ENCODE measurements around the gene C7orf33.
"Not testable (repeated sequence)": the region's sequence is repeated elsewhere in the genome, so short reads cannot be mapped to it uniquely, and the experiment has no call there.

DNA sequence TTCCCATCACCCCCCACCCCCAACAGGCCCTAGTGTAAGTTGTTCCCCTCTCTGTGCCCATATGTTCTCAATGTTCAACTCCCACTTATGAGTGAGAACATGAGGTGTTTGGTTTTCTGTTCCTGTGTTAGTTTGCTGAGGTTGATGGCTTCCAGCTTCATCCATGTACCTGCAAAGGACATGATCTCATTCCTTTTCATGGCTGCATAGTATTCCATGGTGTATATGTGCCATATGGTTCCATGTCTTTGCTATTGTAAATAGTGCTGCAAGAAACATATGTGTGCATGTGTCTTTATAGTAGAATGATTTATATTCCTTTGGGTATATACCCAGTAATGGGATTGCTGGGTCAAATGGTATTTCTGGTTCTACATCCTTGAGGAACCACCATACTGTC, 17.0 kb upstream of the C7orf33 start:
- TF ChIP-seq POGZ (CRISPR knock-in tag; IDR thresholded peaks at IDR 0.05); CC2D1A (CRISPR knock-in tag; IDR thresholded peaks at IDR 0.05); GATAD2A (CRISPR knock-in tag; IDR thresholded peaks at IDR 0.05); EZH2 (conservative IDR thresholded peaks at IDR 0.05; ENCODE audit: low read depth, low read length); GABPA (IDR thresholded peaks at IDR 0.05; ENCODE audit: low read depth, low read length); GABPA (CRISPR knock-in tag; IDR thresholded peaks at IDR 0.05; ENCODE audit: low read depth): not testable (repeated sequence)
- TF ChIP-seq, protein P1, sequence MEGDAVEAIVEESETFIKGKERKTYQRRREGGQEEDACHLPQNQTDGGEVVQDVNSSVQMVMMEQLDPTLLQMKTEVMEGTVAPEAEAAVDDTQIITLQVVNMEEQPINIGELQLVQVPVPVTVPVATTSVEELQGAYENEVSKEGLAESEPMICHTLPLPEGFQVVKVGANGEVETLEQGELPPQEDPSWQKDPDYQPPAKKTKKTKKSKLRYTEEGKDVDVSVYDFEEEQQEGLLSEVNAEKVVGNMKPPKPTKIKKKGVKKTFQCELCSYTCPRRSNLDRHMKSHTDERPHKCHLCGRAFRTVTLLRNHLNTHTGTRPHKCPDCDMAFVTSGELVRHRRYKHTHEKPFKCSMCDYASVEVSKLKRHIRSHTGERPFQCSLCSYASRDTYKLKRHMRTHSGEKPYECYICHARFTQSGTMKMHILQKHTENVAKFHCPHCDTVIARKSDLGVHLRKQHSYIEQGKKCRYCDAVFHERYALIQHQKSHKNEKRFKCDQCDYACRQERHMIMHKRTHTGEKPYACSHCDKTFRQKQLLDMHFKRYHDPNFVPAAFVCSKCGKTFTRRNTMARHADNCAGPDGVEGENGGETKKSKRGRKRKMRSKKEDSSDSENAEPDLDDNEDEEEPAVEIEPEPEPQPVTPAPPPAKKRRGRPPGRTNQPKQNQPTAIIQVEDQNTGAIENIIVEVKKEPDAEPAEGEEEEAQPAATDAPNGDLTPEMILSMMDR (CRISPR knock-in tag; IDR thresholded peaks at IDR 0.05) = not testable (repeated sequence)
